ELR (cell line): ENCODE measurements around the gene FARP2.
"Not testable (repeated sequence)": the region's sequence is repeated elsewhere in the genome, so short reads cannot be mapped to it uniquely, and the experiment has no call there.

Experiments used
- DNase-seq: peaks from one replicate; pipeline ENCODE4 v3.0.0-alpha.2; 2015; ENCODE audit warnings: low read depth

FARP2 gene

DNA sequence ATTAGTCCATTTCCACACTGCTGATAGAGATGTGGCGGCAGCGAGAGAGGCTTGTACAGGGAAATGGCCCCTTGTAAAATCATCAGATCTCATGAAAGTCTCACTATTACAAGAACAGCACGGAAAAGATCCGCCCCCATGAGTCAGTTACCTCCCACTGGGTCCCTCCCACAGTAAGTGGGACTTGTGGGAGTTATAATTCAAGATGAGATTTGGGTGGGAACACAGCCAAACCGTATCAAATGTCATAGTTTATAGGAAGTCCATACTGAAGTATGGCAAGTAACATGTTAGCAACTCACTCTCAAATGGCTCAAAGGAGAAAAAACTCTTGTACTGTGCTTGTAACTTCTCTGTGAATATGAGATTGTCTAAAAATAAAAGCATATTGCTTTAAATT is 56.1 kb downstream of the FARP2 start:
- DNase-seq: peak; percentile 76

DNA sequence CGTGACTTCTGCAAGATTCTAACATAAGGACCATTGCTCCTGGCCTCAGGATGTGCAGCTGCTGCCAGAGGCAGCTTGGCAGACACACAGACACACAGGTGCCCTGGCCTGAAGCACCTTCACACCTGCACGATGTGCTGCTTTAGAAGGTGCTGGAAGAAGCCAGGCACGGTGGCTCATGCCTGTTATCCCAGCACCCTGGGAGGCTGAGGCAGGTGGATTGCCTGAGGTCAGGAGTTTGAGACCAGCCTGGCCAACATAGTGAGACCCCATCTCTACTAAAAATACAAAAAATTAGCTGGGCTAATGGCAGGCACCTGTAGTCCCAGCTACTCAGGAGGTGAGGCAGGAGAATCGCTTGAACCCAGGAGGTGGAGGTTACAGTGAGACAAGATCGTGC is 57.4 kb downstream of the FARP2 start:
- DNase-seq: not testable (repeated sequence)

DNA sequence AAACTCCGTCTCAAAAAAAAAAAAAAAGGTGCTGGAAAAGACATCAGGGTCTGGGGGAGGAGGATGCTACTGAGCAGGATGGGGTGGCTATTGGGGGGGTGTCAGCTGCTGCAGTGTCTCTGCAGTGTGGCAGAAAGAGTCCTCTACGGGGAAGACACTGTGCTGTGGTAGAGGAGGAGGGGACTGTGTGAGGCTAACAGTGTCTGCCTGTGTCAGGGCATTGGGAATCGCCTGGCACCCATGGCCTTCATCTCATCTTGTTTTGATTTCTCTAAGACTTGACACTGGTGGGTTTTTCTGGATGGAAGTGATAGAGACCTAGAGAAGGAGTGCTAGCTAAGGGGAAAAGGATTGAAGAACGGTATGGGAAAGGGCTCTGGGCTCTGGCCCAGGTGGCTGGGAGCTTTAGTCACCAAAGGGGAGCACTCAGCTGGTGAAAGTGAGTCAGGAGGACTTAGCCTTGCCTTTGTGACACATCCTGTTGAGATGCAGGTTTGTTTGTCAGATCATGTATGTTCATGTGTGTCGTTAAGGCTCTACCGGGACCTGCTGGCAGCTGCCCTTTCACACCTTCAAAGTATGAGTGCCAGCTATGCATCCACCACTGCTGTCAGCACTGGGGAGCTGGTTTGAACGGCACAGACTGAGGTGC is 58.0 kb downstream of the FARP2 start:
- DNase-seq: peak; percentile 25

DNA sequence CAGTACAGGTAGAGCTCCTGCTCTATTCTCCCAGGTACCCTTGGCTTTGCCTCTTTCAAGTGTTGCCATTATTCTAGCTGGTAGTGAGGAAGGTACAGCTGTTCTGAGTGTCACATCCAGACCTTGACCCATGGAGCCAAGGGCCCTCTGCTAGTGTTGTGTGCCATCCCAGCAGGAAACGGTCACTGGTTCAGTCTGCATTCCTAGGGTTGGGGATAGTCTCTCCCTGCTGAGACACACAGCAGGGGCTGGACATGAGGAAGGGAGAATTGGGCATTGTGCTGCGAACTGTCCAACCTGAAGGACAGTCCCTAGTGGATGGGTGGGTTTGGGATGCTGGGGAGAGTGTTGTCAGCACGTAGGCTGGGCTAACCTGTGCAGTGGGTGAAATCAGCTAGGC is 59.1 kb downstream of the FARP2 start:
- DNase-seq: no peak

DNA sequence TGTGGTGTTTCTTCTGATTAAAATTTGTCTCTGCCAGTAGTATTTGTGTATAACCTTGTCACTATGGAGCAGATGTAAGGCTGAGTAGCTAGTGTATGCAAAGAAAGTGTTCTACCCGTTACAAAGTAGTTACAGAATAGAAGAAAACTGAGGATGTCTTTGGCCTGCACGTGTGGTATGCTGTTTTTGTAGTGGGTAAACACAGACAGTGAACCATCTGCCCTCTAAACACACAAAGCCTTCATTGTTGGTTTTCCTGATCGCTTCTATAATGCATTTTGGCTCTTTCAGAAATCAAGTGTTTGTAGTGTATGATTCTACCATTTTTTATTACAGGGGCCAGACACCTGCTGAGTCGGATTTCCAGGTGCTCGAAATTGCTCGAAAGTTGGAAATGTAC is 61.5 kb downstream of the FARP2 start:
- no peak for DNase-seq

DNA sequence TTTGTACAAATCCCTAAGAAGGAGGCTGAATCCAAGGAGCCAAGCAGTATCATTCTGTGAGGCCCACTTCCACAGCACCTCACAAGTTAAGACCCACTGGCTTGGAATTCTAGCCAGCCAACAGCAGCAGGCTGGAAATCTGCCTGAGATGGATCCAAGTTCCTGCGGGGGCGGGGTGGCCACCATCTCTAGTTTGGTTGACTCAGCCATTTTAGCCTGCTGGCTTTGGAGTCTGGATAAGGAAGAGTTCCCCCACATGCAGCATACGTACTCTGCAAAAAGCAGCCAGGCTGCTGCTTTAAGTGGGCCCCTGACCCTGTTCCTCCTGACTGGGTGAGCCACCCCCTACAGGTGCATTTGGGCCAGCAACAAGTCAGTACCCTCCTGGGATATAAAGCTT is 65.2 kb downstream of the FARP2 start:
- DNase-seq: no peak

DNA sequence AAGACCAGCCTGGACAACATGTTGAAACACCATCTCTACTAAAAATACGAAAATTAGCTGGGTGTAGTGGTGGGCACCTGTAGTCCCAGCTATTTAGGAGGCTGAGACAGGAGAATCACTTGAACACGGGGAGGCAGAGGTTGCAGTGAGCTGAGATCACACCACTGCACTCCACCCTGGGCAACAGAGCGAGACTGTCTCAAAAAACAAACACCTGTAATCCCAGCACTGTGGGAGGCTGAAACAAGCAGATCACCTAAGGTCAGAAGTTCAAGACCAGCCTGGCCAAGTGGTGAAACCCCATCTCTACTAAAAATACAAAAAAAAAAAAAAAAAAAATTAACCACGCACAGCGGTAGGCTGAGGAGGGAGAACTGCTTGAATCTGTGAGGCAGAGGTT is 65.9 kb downstream of the FARP2 start:
- not testable (repeated sequence) for DNase-seq

DNA sequence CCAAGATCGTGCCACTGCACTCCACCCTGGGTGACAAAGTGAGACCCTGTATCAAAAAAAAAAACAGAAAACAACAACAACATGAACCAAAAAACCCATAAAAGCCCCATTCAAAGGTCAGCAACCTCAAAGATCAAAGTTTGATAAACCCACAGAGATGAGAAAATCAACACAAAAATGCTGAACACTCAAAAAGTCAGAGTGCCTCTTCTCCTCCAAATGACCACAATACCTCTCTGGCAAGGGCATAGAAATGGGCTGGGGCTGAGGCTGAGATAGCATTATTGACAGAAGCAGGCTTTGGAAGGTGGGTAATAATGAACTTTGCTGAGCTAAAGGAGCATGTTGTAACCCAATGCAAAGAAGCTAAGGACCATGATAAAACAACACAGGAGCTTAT is 66.3 kb downstream of the FARP2 start:
- DNase-seq: no peak

DNA sequence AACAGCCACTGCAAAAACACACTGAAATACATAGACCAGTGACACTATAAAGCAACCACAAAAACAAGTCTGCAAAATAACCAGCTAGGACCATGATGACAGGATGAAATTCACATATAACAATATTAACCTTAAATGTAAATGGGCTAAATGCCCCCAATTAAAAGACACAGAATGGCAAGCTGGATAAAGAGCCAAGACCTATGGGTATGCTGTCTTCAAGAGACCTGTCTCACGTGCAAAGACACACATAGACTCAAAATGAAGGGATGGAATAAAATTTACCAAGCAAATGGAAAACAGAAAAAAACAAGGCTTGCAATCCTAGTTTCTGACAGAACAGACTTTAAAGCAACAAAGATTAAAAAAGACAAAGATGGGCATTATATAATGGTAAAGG is 67.4 kb downstream of the FARP2 start:
- not testable (repeated sequence) for DNase-seq

DNA sequence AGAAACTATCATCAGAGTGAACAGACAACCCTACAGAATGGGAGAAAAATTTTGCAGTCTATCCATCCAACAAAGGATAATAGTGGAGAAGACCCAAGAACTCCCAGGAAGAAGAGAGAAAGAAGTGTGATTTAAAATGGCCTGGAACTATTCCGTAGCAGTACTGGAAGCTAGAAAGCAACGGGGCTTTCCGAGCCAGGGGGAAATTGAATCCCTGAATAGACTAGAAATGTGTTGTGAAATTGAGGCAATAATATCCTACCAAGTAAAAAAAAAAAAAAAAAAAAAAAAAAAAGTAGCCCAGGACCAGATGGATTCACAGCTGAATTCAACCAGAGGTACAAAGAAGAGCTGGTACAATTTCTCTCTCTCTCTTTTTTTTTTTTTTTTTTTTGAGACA is 69.3 kb downstream of the FARP2 start:
- no peak for DNase-seq

DNA sequence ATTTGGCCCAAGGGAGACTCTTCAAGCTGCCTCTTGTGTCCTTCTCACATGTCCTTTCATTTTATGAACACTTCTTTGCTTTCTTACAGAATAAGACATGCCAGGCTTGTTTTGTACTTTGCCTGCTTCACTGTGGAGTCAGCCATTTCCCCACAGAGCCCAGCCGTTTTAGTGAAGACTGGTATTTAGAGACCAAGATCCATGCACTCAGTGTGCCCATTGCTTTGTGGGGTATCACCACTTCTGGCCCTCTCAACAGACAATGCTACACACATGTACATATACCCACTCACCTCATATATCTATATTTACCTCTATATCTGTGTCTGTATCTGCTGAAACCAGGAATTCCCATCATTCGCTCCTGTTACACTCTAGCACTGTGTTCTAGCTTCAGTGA is 74.1 kb downstream of the FARP2 start:
- DNase-seq: no peak

GRCh38 chr2:241432824-241433448 is 76.9 kb downstream of the FARP2 start:
- no peak for DNase-seq

GRCh38 chr2:241437179-241437578 is 81.1 kb downstream of the FARP2 start:
- no peak for DNase-seq

DNA sequence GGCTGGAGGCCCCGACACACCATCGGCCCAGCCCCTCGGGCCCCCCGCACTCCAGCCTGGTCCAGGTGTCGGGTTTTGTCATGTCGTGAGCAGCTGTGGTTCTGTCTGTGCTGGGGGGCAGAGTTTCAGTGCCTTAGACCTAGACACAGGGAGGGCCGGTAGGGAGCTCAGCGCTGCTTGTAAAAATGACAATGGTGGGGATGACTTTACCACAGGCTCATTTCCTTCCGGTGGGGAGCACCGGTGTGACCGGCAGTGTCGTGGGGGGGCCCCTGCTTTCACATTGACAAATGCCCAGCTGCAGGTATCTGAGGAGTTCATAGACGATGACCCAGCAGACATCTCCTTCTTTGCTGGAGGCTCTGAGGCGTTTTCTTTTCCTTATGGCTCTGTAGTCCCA is 85.4 kb downstream of the FARP2 start:
- DNase-seq: no peak

DNA sequence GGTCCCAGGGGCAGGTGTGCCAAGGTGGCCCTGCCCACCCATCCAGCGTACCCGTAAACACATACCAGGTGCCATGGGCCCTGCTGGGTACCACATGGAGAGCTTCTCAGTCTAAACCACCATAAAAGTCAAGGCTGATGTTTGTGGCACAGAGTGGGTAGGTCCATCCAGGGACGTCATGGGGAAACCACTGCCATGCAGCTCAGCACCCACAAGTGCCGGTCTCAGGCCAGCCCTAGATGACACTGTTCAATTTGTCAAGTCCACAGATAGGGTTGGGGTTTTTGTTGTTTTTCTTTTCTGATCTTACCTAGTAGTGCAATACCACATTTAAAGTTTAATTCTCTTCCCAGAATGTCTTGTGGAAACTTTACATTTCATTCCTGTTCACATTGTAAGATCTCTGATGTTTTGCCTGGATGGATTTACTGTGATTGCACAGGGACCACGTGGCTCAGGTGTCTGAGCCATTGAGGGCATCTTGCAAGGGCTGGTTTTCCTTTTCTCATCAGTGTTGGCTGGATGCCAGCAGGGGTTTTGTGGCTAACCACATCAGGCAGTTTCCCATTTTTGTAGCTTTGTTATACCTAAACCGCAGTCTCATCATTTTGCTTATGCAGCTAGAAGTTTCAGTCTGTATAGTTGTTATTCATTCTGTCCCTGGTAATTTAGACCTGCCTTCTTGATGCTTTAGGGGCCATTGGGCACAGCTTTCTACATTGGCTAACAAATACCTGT is 87.6 kb downstream of the FARP2 start:
- DNase-seq: peak; percentile 65

- no peak for DNase-seq
These were observed 89.3 kb downstream of the FARP2 start for GRCh38 chr2:241445426-241445825.

DNA sequence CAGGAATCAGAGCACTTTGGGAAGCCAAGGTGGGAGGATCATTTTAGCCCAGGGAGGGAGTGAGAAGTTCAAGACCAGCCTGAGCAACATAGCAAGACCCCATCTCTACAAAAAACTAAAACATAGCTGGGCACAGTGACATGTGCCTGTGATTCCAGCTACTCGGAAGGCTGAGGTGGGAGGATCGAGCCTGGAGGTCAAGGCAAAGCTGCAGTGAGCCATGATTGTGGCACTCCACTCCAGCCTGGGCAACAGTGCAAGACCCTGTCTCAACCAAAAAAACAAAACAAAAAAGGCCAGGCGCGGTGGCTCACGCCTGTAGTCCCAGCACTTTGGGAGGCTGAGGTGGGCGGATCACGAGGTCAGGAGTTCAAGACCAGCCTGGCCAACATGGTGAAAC is 94.0 kb downstream of the FARP2 start:
- not testable (repeated sequence) for DNase-seq

- DNase-seq: no peak
These were observed 95.9 kb downstream of the FARP2 start for GRCh38 chr2:241451840-241452506.

- DNase-seq: not testable (repeated sequence)
These were observed 97.8 kb downstream of the FARP2 start for GRCh38 chr2:241453919-241454318.

- no peak for DNase-seq
These were observed 98.9 kb downstream of the FARP2 start for GRCh38 chr2:241454837-241455485.

GRCh38 chr2:241456546-241456945 is 100.5 kb downstream of the FARP2 start:
- DNase-seq: no peak

DNA sequence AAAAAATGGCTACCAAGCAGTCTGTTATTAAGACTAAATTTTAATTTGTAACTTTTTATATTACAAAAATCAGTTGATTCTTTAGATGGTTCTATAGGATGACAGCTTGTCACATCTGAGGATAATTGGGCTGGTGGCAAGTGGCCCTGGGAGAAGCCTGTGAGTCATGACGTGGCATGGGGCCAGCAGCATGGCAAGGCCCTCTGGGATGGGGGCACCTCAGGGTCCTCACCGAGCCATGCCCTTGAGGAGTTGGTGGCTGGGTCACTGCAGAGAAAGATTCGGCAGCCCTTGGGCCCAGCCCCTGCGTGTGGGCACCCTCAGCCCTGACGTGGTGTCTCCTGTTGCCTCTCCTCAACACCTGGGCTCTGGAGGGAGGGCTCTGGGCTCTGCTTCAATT is 102.6 kb downstream of the FARP2 start:
- no peak for DNase-seq
